Neutrophil (primary cell): ENCODE results near the gene CCL21.
A peak's percentile ranks its signal among the peaks of the same experiment; 100 is the strongest.

Source experiments
- H3K27ac ChIP-seq: fragments of 200-600 bp; sonication (generic); 2 replicates; pipeline ENCODE4 v1.5.1; 2016; ENCODE audit warnings: mild to moderate bottlenecking, moderate library complexity
- H3K27me3 ChIP-seq: fragments of 200-600 bp; sonication (generic); 2 replicates; pipeline ENCODE4 v1.6.0; 2016; ENCODE audit warnings: mild to moderate bottlenecking
- H3K36me3 ChIP-seq: fragments of 200-600 bp; sonication (generic); 2 replicates; pipeline ENCODE4 v1.5.1; 2017
- H3K4me1 ChIP-seq, 2 experiments: fragments of 200-600 bp in 1 of 2; sonication (generic) in 1 of 2; 1 replicate in 1 of 2; 2 replicates in 1 of 2; pipeline versions ENCODE4 v1.5.1 to v1.6.1; 2013 to 2016; ENCODE audit warnings: low read depth in 1 of 2, low read length in 1 of 2, mild to moderate bottlenecking in 1 of 2, moderate library complexity in 1 of 2; ENCODE audit not compliant: control insufficient read depth in 1 of 2, insufficient read depth in 1 of 2
- H3K4me3 ChIP-seq, 2 experiments: fragments of 200-600 bp in 1 of 2; sonication (generic) in 1 of 2; 1 replicate in 1 of 2; 2 replicates in 1 of 2; pipeline ENCODE4 v1.5.1; 2013 to 2016; ENCODE audit warnings: low read depth in 1 of 2, low read length in 1 of 2, mild to moderate bottlenecking in 1 of 2, moderate library complexity in 1 of 2
- H3K9me3 ChIP-seq: fragments of 200-600 bp; sonication (generic); 2 replicates; pipeline ENCODE4 v1.5.1; 2016
- CTCF ChIP-seq: fragments of 200-600 bp; sonication (generic); IDR thresholded peaks from 2 replicates; pipeline ENCODE4 v1.5.1; 2016; ENCODE audit warnings: antibody characterized with exemption

CCL21 gene

GRCh38 chr9:34714007-34714406 is 4.1 kb upstream of the CCL21 start:
- Histone ChIP-seq H3K4me3 (no peak overlapping the region), H3K36me3 (no peaks in the 10 kb centered on the region), H3K27me3 (peaks cover 47% of the 10 kb centered on the region), H3K27ac (no peak overlapping the region), H3K9me3 (no peaks in the 10 kb centered on the region), H3K4me1 (no peaks in the 10 kb centered on the region)
- no peak for TF ChIP-seq CTCF

DNA sequence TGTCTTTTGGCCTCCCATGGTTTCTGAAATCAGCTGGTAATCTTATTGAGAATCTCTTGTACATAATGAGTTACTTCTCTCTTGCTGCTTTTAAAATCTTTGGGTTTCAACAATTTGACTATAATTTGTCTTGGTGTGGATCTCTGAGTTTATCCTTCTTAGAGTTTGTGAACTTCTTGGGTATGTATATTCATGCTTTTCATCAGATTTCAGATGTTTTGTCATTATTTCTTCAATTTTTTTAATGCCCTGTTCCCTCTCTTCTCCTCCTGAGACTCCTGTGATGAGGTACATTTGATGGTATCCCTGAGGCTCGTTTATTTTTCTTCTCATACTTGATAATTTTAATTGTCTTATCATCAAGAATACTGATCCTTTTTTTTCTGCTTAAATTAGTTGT is 2.2 kb upstream of the CCL21 start:
- peaks cover 47% of the 10 kb centered on the region for H3K27me3 ChIP-seq

GRCh38 chr9:34709196-34709978 is 549 bp downstream of the CCL21 start:
- no peak for TF ChIP-seq CTCF
- Histone ChIP-seq H3K9me3 (no peaks in the 10 kb centered on the region), H3K4me3 (no peak overlapping the region), H3K27me3 (peaks cover 24% of the 10 kb centered on the region), H3K36me3 (no peaks in the 10 kb centered on the region), H3K4me1 (no peaks in the 10 kb centered on the region), H3K27ac (no peak overlapping the region)

More for the DNA sequence above, 2.2 kb upstream of the CCL21 start:
- Histone ChIP-seq H3K9me3 (no peaks in the 10 kb centered on the region), H3K4me3 (no peak overlapping the region), H3K27ac (no peak overlapping the region), H3K4me1 (no peaks in the 10 kb centered on the region), H3K36me3 (no peaks in the 10 kb centered on the region)
- TF ChIP-seq CTCF, result no peak

DNA sequence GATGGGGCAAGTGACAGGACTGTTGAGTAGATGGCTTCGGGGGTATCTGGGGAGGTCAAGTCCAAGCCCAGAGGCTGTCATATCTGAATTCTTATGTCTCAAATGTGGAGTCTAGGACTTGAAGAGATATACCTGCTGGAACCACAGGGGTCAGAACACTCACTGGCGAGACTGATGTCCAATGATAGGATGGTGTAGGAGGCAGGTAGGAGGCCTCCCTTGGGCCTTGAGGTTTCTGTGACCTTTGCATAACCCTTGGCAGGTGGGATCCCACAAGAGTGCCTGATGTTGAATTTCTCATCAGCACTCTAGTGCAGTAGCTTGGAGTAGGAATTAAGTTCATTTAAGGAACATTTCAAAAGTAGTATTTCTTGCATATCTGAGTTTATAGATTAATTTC is 2.8 kb downstream of the CCL21 start:
- no peak for TF ChIP-seq CTCF
- peaks cover 4% of the 10 kb centered on the region for H3K27me3 ChIP-seq
- no peaks in the 10 kb centered on the region for H3K36me3 ChIP-seq
- no peak overlapping the region for H3K27ac ChIP-seq
- no peak overlapping the region for H3K4me3 ChIP-seq
- no peaks in the 10 kb centered on the region for H3K9me3 ChIP-seq
- peaks cover 0 to under 1% of the 10 kb centered on the region in 2 experiments for H3K4me1 ChIP-seq

GRCh38 chr9:34701769-34702736 is 7.9 kb downstream of the CCL21 start:
- peaks cover 12 to 13% of the 10 kb centered on the region in 2 experiments for H3K4me1 ChIP-seq
- peak; percentile 88 for TF ChIP-seq CTCF
- H3K36me3 ChIP-seq, result no peaks in the 10 kb centered on the region
- H3K9me3 ChIP-seq, result no peaks in the 10 kb centered on the region
- peak overlapping the region; percentile 20 for H3K27ac ChIP-seq
- peak overlapping the region; percentile 50 to 58 for H3K4me3 ChIP-seq
- H3K27me3 ChIP-seq, result peaks cover 34% of the 10 kb centered on the region
